HG03342 (cell line): ENCODE measurements around the gene RILPL1.
"Not testable (repeated sequence)": the region's sequence is repeated elsewhere in the genome, so short reads cannot be mapped to it uniquely, and the experiment has no call there.

Experiments used
- ATAC-seq: cut with Tn5 transposase; IDR thresholded peaks from one replicate; pipeline ENCODE4 v1.9.1; 2021; ENCODE audit warnings: mild to moderate bottlenecking, moderate library complexity; ENCODE audit not compliant: unreplicated experiment

Gene RILPL1

GRCh38 chr12:123531091-123531490, 2.4 kb downstream of the RILPL1 start:
- no peak for ATAC-seq

- no peak for ATAC-seq
Observed at GRCh38 chr12:123530668-123531067, 2.9 kb downstream of the RILPL1 start.

GRCh38 chr12:123529686-123530085, 3.8 kb downstream of the RILPL1 start:
- ATAC-seq: no peak

- ATAC-seq: no peak
Observed at GRCh38 chr12:123528858-123529257, 4.7 kb downstream of the RILPL1 start.

- no peak for ATAC-seq
Observed at GRCh38 chr12:123526542-123527080, 6.9 kb downstream of the RILPL1 start.

- no peak for ATAC-seq
Observed at GRCh38 chr12:123524378-123524777, 9.1 kb downstream of the RILPL1 start.

GRCh38 chr12:123523518-123523917, 10.0 kb downstream of the RILPL1 start:
- ATAC-seq: no peak

- no peak for ATAC-seq
Observed at GRCh38 chr12:123522164-123522563, 11.4 kb downstream of the RILPL1 start.

GRCh38 chr12:123520567-123521474, 12.7 kb downstream of the RILPL1 start:
- no peak for ATAC-seq

GRCh38 chr12:123519141-123520001, 14.1 kb downstream of the RILPL1 start:
- no peak for ATAC-seq

- ATAC-seq: no peak
Observed at GRCh38 chr12:123516216-123516780, 17.2 kb downstream of the RILPL1 start.

- ATAC-seq: not testable (repeated sequence)
Observed at GRCh38 chr12:123514582-123515221, 18.8 kb downstream of the RILPL1 start.

- no peak for ATAC-seq
Observed at GRCh38 chr12:123513805-123514204, 19.7 kb downstream of the RILPL1 start.

- ATAC-seq: no peak
Observed at GRCh38 chr12:123512838-123513665, 20.5 kb downstream of the RILPL1 start.

GRCh38 chr12:123506843-123507236, 26.7 kb downstream of the RILPL1 start:
- no peak for ATAC-seq

- no peak for ATAC-seq
Observed at GRCh38 chr12:123506059-123506842, 27.3 kb downstream of the RILPL1 start.

GRCh38 chr12:123502163-123502704, 31.3 kb downstream of the RILPL1 start:
- ATAC-seq: no peak

- no peak for ATAC-seq
Observed at GRCh38 chr12:123499332-123499731, 34.2 kb downstream of the RILPL1 start.
